Measurements from ENCODE around the gene TTN. TPM values are rescaled to one million over a fixed set of nuclear protein-coding genes. Genes with fewer than 3 reads are reported as not detected.
"Not testable (repeated sequence)": the region's sequence is repeated elsewhere in the genome, so short reads cannot be mapped to it uniquely, and the experiment has no call there.

Gene TTN
- total RNA-seq, 4 donors from 2014 or later, result 1.8 to 10.0 (median 7.2) TPM

DNA sequence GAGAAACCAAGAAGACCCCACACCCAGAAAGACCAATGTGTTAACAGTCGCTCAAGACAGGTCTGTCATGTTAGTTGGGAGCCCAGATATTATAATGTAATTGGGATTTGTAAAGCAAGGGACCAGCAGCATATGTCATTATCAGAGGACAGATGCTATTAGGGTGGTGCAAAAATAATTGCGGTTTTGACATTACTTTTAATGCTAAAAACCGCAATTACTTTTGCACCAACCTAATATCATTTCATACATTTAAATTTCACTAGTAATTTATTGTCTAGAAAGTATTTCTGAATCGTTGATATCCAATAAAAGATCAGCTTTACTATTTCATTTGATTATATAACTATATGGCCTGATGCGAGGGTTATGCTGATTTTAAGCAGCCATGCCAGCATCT is 131.2 kb downstream of the TTN start:
- no peak overlapping the region for H3K27ac ChIP-seq
- no peaks in the 10 kb centered on the region for H3K9me3 ChIP-seq
- H3K36me3 ChIP-seq, result no peaks in the 10 kb centered on the region
- H3K27me3 ChIP-seq, result no peaks in the 10 kb centered on the region
- intact Hi-C loops (cut with DNase I; ENCODE audit: low total_unique reads), result no loop called here
- DNase-seq, result no peak
- no peak overlapping the region for H3K4me3 ChIP-seq
- H3K4me1 ChIP-seq, result no peaks in the 10 kb centered on the region
- TF ChIP-seq, protein P1, sequence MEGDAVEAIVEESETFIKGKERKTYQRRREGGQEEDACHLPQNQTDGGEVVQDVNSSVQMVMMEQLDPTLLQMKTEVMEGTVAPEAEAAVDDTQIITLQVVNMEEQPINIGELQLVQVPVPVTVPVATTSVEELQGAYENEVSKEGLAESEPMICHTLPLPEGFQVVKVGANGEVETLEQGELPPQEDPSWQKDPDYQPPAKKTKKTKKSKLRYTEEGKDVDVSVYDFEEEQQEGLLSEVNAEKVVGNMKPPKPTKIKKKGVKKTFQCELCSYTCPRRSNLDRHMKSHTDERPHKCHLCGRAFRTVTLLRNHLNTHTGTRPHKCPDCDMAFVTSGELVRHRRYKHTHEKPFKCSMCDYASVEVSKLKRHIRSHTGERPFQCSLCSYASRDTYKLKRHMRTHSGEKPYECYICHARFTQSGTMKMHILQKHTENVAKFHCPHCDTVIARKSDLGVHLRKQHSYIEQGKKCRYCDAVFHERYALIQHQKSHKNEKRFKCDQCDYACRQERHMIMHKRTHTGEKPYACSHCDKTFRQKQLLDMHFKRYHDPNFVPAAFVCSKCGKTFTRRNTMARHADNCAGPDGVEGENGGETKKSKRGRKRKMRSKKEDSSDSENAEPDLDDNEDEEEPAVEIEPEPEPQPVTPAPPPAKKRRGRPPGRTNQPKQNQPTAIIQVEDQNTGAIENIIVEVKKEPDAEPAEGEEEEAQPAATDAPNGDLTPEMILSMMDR (IDR thresholded peaks at IDR 0.05), result no peak
- no peak for TF ChIP-seq POLR2A (IDR thresholded peaks at IDR 0.05)

DNA sequence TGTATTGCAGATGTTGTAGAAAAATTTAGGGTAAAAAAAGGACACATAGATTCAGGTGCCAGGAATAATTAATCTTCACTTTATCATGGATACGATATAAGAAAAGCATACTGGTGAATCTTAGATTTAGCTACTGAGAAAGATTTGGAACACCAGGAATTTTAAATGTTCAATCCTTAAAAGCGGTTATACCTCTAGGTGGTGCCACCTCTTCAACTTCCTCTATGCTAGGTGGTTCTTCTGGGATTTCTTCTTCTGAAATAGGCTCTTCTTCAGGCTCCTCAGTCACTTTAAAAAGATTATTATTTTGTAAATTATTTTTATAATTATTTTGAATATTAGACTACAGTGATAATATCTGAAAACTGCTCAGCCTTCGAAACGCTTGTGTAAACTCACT is 133.1 kb downstream of the TTN start:
- Histone ChIP-seq H3K4me1 (no peaks in the 10 kb centered on the region), H3K36me3 (no peaks in the 10 kb centered on the region), H3K27ac (no peak overlapping the region), H3K9me3 (no peaks in the 10 kb centered on the region), H3K27me3 (no peaks in the 10 kb centered on the region), H3K4me3 (no peak overlapping the region)
- DNase-seq, result no peak
- intact Hi-C loops (cut with DNase I; ENCODE audit: low total_unique reads), result no loop called here
- TF ChIP-seq POLR2A (IDR thresholded peaks at IDR 0.05), result no peak
- TF ChIP-seq, protein P1 (IDR thresholded peaks at IDR 0.05), result no peak

DNA sequence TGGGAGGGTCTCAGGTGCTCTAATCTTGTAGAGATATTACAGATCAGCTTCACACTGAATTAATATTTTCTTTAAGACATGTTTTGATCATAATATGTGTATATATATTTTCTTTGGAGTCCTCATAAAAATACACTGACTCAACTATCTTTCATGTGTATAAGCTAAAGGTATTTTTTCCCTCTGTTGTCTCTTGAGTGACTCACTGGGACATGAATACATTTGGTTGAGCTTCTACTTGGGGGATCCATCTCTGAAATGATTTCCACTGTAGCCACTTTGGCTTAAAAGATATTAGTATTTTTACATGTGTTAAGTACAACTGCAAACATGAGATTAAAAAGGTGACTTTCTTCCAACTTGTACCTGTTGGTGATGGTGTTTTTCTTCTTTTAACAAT is 140.8 kb downstream of the TTN start:
- no peak for DNase-seq
- TF ChIP-seq, protein P1 (IDR thresholded peaks at IDR 0.05), result no peak
- TF ChIP-seq POLR2A (IDR thresholded peaks at IDR 0.05), result no peak
- H3K27me3 ChIP-seq, result no peaks in the 10 kb centered on the region
- no peaks in the 10 kb centered on the region for H3K9me3 ChIP-seq
- H3K4me1 ChIP-seq, result no peaks in the 10 kb centered on the region
- no peak overlapping the region for H3K4me3 ChIP-seq
- H3K27ac ChIP-seq, result no peak overlapping the region
- intact Hi-C loops (cut with DNase I; ENCODE audit: low total_unique reads), result no loop called here
- no peaks in the 10 kb centered on the region for H3K36me3 ChIP-seq

DNA sequence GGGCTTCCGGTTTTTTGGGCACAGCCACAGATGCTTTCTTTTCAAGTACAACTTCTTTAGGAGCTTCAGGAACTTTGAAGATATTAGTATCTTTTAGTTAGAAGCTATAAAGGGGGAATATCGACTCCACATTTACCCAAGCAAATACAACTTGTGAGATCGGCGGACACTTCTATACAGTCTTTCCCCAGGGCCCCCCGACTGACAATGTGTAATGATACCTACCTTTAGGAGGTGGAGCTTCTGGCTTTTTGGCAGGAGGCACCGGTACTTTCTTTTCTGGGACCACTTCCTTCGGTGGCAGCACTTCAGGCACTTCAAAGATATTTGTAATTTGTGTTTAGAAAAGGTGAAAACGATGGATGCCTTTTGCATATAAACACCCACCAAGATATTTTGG is 148.7 kb downstream of the TTN start:
- DNase-seq; H3K27me3 ChIP-seq; H3K9me3 ChIP-seq; H3K36me3 ChIP-seq; intact Hi-C loops (cut with DNase I; ENCODE audit: low total_unique reads); H3K4me3 ChIP-seq; H3K27ac ChIP-seq; H3K4me1 ChIP-seq: not testable (repeated sequence)

DNA sequence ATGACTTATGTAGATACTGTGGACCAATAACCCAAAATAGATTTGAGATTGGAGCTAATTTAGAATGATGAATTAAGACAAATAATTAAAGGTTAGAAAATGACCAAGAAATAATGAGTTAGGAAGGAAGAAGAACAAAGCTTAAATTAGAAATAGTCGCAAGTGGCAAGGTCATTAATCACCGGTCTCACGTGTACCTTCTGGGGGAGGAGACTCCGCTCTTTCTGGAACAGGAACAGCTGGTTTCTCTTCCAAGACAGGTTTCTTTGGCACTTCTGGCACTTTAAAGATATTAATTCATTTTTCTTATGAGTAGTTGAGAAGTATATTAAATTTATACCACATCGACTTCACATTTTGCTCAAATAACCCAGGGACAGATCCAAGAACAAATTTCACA is 156.7 kb downstream of the TTN start:
- Histone ChIP-seq H3K4me3 (no peak overlapping the region), H3K27me3 (no peaks in the 10 kb centered on the region), H3K9me3 (no peaks in the 10 kb centered on the region), H3K4me1 (no peaks in the 10 kb centered on the region), H3K27ac (no peak overlapping the region), H3K36me3 (no peaks in the 10 kb centered on the region)
- no peak for TF ChIP-seq POLR2A (IDR thresholded peaks at IDR 0.05)
- TF ChIP-seq, protein P1 (IDR thresholded peaks at IDR 0.05), result no peak
- no peak for DNase-seq
- intact Hi-C loops (cut with DNase I; ENCODE audit: low total_unique reads), result no loop called here

DNA sequence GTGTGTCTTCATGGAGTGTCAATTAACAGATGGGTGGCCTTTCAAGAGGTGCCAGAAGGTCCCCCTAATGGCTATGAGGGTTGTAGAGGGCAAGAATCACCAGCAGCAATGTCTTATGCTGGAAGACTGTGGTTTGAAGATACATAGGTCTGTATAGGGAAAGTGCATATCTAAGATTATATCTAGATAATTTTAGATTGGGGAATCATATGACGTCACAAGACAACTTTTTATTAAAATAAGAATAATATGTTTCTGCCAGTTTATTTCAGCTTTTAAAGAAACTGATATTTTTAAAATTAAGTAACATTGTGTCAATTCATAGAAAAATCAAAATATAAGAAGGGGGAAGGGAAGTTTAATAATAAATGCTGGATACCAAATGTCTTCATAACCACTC is 162.3 kb downstream of the TTN start:
- no peaks in the 10 kb centered on the region for H3K36me3 ChIP-seq
- no peak overlapping the region for H3K27ac ChIP-seq
- H3K9me3 ChIP-seq, result no peaks in the 10 kb centered on the region
- no peak for DNase-seq
- H3K27me3 ChIP-seq, result no peaks in the 10 kb centered on the region
- intact Hi-C loops (cut with DNase I; ENCODE audit: low total_unique reads), result no loop called here
- TF ChIP-seq, protein P1 (IDR thresholded peaks at IDR 0.05), result no peak
- TF ChIP-seq POLR2A (IDR thresholded peaks at IDR 0.05), result no peak
- H3K4me3 ChIP-seq, result no peak overlapping the region
- H3K4me1 ChIP-seq, result no peaks in the 10 kb centered on the region

All from uterus (tissue), 4 donors.